ENCODE results near the gene GPR132.

The GPR132 gene

DNA sequence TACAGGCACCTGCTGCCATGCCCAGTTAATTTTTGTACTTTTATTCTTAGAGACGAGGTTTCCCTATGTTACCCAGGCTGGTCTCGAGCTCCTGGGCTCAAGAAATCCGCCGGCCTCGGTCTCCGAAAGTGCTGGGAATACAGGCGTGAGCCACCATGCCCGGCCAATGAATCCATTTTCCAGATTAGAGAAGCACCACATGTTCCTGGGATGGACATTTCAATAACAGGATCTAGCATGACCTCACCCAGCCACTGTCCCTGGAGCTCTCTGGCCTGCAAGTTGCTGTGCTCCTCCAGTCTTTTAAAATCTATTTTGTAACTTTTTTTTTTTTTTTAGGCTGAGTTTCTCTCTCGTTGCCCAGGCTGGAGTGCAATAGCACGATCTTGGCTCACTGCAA is 2.2 kb downstream of the GPR132 start:
- peaks cover 3 to 40% of the 10 kb centered on the region in 2 donors for H3K4me1 ChIP-seq (ENCODE audit: control insufficient read depth in 1 of 2, insufficient read depth in 2 of 2, low read length in 2 of 2)
- no peak overlapping the region for H3K4me3 ChIP-seq (ENCODE audit: low read depth in 1 of 2, low read length in 2 of 2)
- H3K9me3 ChIP-seq (ENCODE audit: control insufficient read depth in 1 of 2, low read length in 2 of 2), result no peaks in the 10 kb centered on the region
- H3K27ac ChIP-seq (ENCODE audit: low read depth, low read length), result no peak overlapping the region
- H3K36me3 ChIP-seq (ENCODE audit: control insufficient read depth in 1 of 2, insufficient read depth in 2 of 2, low read length in 2 of 2), result no peaks in the 10 kb centered on the region
- no peaks in the 10 kb centered on the region for H3K27me3 ChIP-seq (ENCODE audit: control insufficient read depth in 1 of 2, insufficient read depth in 2 of 2, low read length in 2 of 2)
- H3K9ac ChIP-seq (ENCODE audit: low read depth in 1 of 2, low read length in 2 of 2), result no peak overlapping the region

DNA sequence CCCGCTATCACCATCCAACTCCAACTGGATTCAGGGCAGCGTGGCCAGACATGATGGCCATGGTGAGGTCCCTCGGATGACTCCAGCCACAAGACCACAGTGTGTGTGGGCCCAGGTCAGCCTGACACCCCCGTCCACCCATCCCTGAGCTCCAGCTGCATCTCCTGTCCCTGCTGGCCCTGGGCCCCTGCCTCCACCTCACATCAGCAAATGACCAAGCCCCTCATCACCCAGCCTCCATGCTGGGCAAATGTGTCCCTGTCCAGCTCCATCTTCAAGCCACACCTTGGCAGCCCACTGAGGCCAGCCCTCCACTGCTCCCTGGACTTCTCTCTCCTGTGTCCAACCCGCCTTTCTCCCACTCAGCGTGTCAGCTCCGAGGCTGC is 3.2 kb downstream of the GPR132 start:
- no peaks in the 10 kb centered on the region for H3K9me3 ChIP-seq (ENCODE audit: control insufficient read depth in 1 of 2, low read length in 2 of 2)
- H3K36me3 ChIP-seq (ENCODE audit: control insufficient read depth in 1 of 2, insufficient read depth in 2 of 2, low read length in 2 of 2), result no peaks in the 10 kb centered on the region
- H3K27me3 ChIP-seq (ENCODE audit: control insufficient read depth in 1 of 2, insufficient read depth in 2 of 2, low read length in 2 of 2), result no peaks in the 10 kb centered on the region
- H3K4me3 ChIP-seq (ENCODE audit: low read depth in 1 of 2, low read length in 2 of 2), result peak overlapping the region; percentile 43 to 51
- H3K27ac ChIP-seq (ENCODE audit: low read depth, low read length), result peak overlapping the region; percentile 32
- H3K4me1 ChIP-seq (ENCODE audit: control insufficient read depth in 1 of 2, insufficient read depth in 2 of 2, low read length in 2 of 2), result peaks cover 3 to 36% of the 10 kb centered on the region in 2 donors
- peak overlapping the region; percentile 32 to 48 for H3K9ac ChIP-seq (ENCODE audit: low read depth in 1 of 2, low read length in 2 of 2)

DNA sequence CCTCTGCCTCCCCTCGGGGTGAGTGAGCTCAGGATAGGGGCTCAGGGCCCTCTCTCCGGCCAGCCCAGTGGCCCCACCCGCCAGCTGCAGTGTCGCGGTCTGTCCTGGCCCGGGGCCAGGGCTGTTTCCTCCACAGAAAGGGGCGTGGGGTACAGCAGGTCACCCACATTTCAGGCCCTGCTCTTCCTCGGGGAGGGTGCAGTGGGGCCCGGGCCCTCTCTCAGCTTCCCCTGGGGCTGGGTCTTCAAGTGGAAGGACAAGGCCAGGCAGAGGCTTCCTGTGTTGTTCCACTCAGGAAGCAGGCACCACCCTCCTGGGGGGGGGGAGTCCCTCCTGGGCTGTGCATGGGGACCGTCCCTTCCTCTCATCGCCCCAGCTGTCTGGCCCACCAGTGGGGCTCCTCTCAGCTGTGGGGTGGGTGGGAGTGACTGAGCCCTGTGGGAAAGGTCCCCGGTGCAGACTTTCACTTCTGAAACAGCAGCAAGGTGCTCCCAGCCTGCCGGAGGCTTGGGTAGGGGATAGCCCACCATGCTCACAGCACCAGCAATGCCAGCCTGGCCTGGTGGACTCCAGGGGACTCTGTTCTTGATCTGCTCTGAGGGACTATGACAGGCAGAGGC is 3.7 kb downstream of the GPR132 start:
- no peaks in the 10 kb centered on the region for H3K9me3 ChIP-seq (ENCODE audit: control insufficient read depth in 1 of 2, low read length in 2 of 2)
- H3K36me3 ChIP-seq (ENCODE audit: control insufficient read depth in 1 of 2, insufficient read depth in 2 of 2, low read length in 2 of 2), result no peaks in the 10 kb centered on the region
- H3K27me3 ChIP-seq (ENCODE audit: control insufficient read depth in 1 of 2, insufficient read depth in 2 of 2, low read length in 2 of 2), result no peaks in the 10 kb centered on the region
- peak overlapping the region; percentile 32 for H3K27ac ChIP-seq (ENCODE audit: low read depth, low read length)
- peaks cover 3 to 32% of the 10 kb centered on the region in 2 donors for H3K4me1 ChIP-seq (ENCODE audit: control insufficient read depth in 1 of 2, insufficient read depth in 2 of 2, low read length in 2 of 2)
- peak overlapping the region; percentile 43 to 51 for H3K4me3 ChIP-seq (ENCODE audit: low read depth in 1 of 2, low read length in 2 of 2)
- peak overlapping the region; percentile 32 to 48 for H3K9ac ChIP-seq (ENCODE audit: low read depth in 1 of 2, low read length in 2 of 2)

DNA sequence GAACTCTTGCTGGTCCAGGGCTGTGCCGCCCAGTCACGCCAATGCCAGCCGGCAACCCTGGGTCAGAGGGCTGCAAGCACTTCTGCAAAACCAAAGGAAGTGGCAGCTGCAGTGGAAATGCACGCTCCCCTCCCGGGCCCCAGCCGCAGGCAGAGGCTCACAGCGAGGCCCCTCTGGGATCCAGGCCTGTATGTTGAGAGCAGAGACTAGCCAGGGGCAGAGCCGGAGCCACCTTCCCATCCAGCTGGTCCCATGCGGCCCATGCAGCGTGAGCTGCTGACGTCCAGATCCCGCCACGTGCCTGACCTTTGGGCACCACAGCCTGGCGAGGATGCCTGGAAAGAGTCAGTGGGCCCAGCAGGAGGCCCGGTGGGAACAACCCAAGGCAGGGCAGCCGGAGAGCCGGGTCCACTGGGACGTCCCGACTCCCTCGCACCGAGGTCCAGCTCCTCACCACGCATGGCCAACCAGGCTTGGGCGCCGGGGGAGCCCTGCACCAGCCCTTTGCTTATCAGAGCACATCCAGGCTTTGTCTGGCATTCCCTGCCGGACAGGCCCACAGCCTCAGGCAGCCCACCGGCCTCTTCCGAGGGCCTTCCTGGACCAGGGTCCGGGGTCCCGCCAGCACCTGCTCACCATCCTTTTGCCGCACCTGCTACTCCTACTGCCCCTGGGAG is 4.3 kb downstream of the GPR132 start:
- Histone ChIP-seq H3K9ac (ENCODE audit: low read depth in 1 of 2, low read length in 2 of 2) (peak overlapping the region; percentile 25 to 48), H3K9me3 (ENCODE audit: control insufficient read depth in 1 of 2, low read length in 2 of 2) (no peaks in the 10 kb centered on the region), H3K27ac (ENCODE audit: low read depth, low read length) (peak overlapping the region; percentile 20), H3K36me3 (ENCODE audit: control insufficient read depth in 1 of 2, insufficient read depth in 2 of 2, low read length in 2 of 2) (no peaks in the 10 kb centered on the region), H3K27me3 (ENCODE audit: control insufficient read depth in 1 of 2, insufficient read depth in 2 of 2, low read length in 2 of 2) (no peaks in the 10 kb centered on the region), H3K4me1 (ENCODE audit: control insufficient read depth in 1 of 2, insufficient read depth in 2 of 2, low read length in 2 of 2) (peaks cover 3 to 29% of the 10 kb centered on the region in 2 donors), H3K4me3 (ENCODE audit: low read depth in 1 of 2, low read length in 2 of 2) (peak overlapping the region; percentile 13 to 51)

DNA sequence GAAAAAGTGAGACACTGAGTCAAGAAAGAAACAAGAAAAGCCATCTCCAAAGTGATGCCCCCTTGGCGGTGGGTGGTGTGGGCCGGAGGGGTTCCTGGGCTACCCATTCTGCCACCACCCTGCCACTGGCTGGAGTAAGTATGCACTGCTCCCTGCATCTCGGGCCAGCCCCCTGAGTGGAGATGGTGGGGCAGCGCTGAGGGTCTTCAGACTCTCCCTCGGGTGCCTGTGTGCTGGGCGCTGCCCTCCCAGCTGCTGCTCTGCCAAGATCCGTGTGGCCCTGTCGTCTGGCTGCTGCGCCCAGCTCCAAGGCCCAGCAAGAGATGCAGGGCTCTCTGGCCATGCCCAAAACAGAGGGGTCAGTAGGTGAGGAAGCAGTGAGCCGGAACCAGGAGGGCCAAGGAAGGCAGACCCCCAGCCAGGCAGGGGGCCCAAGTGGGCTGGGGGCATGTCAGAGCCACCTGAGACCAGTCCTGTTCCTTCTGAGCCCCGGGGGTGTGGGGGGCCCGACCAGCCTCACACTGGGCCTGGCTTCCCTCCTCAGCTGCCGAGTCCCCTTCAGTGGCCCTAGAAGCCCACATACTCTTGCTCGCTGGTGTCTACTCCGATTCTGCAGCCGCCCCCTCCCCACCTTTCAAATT is 5.2 kb downstream of the GPR132 start:
- H3K4me3 ChIP-seq (ENCODE audit: low read depth in 1 of 2, low read length in 2 of 2), result peak overlapping the region in 1 of 2 donors; percentile 13
- H3K9me3 ChIP-seq (ENCODE audit: control insufficient read depth in 1 of 2, low read length in 2 of 2), result no peaks in the 10 kb centered on the region
- no peak overlapping the region for H3K9ac ChIP-seq (ENCODE audit: low read depth in 1 of 2, low read length in 2 of 2)
- no peaks in the 10 kb centered on the region for H3K36me3 ChIP-seq (ENCODE audit: control insufficient read depth in 1 of 2, insufficient read depth in 2 of 2, low read length in 2 of 2)
- no peaks in the 10 kb centered on the region for H3K27me3 ChIP-seq (ENCODE audit: control insufficient read depth in 1 of 2, insufficient read depth in 2 of 2, low read length in 2 of 2)
- peaks cover 3 to 29% of the 10 kb centered on the region in 2 donors for H3K4me1 ChIP-seq (ENCODE audit: control insufficient read depth in 1 of 2, insufficient read depth in 2 of 2, low read length in 2 of 2)
- no peak overlapping the region for H3K27ac ChIP-seq (ENCODE audit: low read depth, low read length)

DNA sequence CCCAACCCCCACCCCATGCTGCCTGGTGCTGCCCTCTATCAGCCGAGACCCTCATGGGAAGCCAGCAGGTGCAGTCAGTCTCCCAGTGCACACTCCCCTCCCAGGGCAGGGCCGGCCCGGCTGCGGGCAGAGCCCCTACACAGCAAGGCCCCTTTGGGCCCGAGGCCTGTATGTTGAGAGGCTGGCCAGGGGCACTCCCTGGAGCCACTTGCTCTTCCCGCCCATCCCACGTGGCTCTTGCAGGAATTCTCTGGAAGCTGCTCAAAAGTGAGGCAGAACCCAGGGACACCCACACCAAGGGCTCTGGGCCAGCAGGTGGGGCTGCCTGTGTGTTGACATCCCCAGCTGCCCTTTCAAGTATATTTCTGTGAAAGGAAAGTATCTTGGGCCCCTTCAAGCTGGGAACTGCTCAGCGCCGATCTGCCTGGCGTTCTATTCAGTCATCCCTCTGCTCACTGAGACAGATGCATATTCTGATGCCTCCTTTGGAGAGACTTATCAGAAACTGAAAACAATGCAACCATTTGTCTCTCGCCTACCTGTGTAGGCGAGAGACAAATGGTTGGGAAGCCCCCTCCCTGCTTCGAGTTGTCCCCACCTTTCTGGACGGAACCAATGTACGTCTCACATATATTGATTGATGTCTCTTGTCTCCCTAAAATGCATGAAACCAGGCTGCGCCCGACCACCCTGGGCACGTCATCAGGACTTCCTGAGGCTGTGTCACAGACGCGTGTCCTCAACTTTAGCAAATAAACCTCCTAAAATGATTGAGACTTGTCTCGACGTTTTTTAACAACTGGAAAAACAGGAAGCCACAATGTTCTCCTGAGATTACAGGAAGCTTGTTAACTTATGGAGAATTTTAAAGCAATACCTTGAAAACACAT is 6.0 kb downstream of the GPR132 start:
- H3K27ac ChIP-seq (ENCODE audit: low read depth, low read length), result no peak overlapping the region
- no peaks in the 10 kb centered on the region for H3K9me3 ChIP-seq (ENCODE audit: control insufficient read depth in 1 of 2, low read length in 2 of 2)
- no peaks in the 10 kb centered on the region for H3K27me3 ChIP-seq (ENCODE audit: control insufficient read depth in 1 of 2, insufficient read depth in 2 of 2, low read length in 2 of 2)
- no peaks in the 10 kb centered on the region for H3K36me3 ChIP-seq (ENCODE audit: control insufficient read depth in 1 of 2, insufficient read depth in 2 of 2, low read length in 2 of 2)
- H3K4me3 ChIP-seq (ENCODE audit: low read depth in 1 of 2, low read length in 2 of 2), result no peak overlapping the region
- H3K4me1 ChIP-seq (ENCODE audit: control insufficient read depth in 1 of 2, insufficient read depth in 2 of 2, low read length in 2 of 2), result peaks cover 3 to 27% of the 10 kb centered on the region in 2 donors
- no peak overlapping the region for H3K9ac ChIP-seq (ENCODE audit: low read depth in 1 of 2, low read length in 2 of 2)

DNA sequence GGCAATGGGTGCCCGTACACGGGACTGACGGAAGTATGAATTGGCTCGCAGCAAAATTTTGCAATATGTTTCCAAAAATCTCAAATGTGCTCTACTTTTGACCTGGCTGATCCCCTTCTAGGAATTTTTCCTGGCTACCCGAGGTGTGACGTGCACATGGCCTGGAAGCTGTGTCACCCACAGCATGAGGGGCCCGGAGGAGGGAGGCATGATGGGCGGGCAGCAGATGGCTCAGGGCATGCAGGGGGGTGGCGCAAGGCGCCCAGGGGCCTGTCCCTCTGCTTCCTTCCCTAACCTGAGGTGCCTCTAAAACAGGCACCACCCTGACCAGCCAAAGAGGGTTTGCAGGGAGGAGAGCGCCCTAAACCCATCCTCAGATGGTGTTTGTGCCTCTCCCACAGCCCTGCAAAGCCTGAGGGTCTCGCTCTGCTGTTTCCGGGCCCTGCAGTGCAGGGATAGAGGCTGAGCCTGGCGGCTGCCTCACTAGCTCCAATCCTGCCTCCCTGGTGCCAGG is 6.7 kb downstream of the GPR132 start:
- no peaks in the 10 kb centered on the region for H3K27me3 ChIP-seq (ENCODE audit: control insufficient read depth in 1 of 2, insufficient read depth in 2 of 2, low read length in 2 of 2)
- no peaks in the 10 kb centered on the region for H3K9me3 ChIP-seq (ENCODE audit: control insufficient read depth in 1 of 2, low read length in 2 of 2)
- H3K27ac ChIP-seq (ENCODE audit: low read depth, low read length), result no peak overlapping the region
- H3K36me3 ChIP-seq (ENCODE audit: control insufficient read depth in 1 of 2, insufficient read depth in 2 of 2, low read length in 2 of 2), result no peaks in the 10 kb centered on the region
- H3K4me1 ChIP-seq (ENCODE audit: control insufficient read depth in 1 of 2, insufficient read depth in 2 of 2, low read length in 2 of 2), result peaks cover 3 to 27% of the 10 kb centered on the region in 2 donors
- H3K4me3 ChIP-seq (ENCODE audit: low read depth in 1 of 2, low read length in 2 of 2), result no peak overlapping the region
- no peak overlapping the region for H3K9ac ChIP-seq (ENCODE audit: low read depth in 1 of 2, low read length in 2 of 2)

DNA sequence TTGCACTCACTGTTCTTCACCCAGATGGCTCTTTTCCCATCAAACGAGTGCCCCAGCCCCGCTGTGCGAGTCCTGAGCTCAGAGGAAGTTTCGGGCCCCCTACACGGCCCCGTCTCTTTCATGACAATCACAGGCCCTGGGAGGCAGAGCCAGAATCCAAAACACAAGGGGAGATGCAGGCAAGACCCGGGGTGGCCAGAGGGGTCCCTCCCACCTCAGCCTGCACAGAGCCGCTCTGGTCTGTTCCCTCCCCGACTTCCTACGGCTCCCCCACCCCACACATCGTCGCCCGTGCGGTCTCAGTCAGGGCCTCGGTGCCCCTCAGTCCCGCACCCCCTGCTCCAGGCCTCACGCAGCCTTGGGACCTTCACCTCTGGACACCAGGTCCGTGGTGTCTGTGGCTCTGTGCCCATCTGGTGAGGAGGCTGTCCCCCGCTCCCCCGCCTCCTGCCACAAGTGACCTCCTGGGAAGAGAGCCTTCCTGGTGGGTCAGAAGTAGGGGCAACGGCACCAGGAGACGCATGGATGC is 8.9 kb downstream of the GPR132 start:
- Histone ChIP-seq H3K27me3 (ENCODE audit: control insufficient read depth in 1 of 2, insufficient read depth in 2 of 2, low read length in 2 of 2) (no peaks in the 10 kb centered on the region), H3K36me3 (ENCODE audit: control insufficient read depth in 1 of 2, insufficient read depth in 2 of 2, low read length in 2 of 2) (peaks cover 0 to 5% of the 10 kb centered on the region in 2 donors), H3K4me3 (ENCODE audit: low read depth in 1 of 2, low read length in 2 of 2) (no peak overlapping the region), H3K27ac (ENCODE audit: low read depth, low read length) (no peak overlapping the region), H3K9ac (ENCODE audit: low read depth in 1 of 2, low read length in 2 of 2) (no peak overlapping the region), H3K9me3 (ENCODE audit: control insufficient read depth in 1 of 2, low read length in 2 of 2) (no peaks in the 10 kb centered on the region), H3K4me1 (ENCODE audit: control insufficient read depth in 1 of 2, insufficient read depth in 2 of 2, low read length in 2 of 2) (peaks cover 3 to 18% of the 10 kb centered on the region in 2 donors)

DNA sequence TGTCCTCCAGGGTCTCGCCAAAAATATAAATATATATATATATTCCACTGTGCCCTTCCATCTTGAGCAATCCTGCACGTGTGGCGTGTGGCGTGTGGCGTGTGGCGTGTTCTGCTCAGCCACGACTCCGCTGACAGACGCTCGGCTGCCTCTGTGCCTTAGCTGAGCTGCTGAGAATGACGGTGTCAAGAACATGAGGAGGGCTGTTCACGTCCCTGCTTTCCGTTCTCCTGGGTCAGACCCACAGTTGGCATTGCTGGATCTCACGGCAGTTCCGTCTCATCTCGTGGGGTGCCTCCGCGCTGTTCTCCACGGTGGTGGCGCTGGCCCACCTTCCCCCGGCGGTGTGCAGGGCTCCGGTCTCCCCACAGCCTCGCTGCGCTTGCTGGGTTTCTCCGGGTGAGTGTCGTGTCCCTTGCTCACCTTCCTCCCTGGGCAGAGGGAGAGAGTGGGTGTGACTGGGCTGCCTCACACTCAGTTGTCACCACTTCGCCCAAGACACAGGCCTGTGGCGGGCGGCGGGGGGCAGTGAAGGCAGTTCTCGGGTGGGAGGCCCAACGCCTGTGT is 9.4 kb downstream of the GPR132 start:
- H3K27ac ChIP-seq (ENCODE audit: low read depth, low read length), result no peak overlapping the region
- peaks cover 0 to 10% of the 10 kb centered on the region in 2 donors for H3K36me3 ChIP-seq (ENCODE audit: control insufficient read depth in 1 of 2, insufficient read depth in 2 of 2, low read length in 2 of 2)

More for the DNA sequence above, 9.4 kb downstream of the GPR132 start:
- H3K9ac ChIP-seq (ENCODE audit: low read depth in 1 of 2, low read length in 2 of 2), result no peak overlapping the region
- no peaks in the 10 kb centered on the region for H3K9me3 ChIP-seq (ENCODE audit: control insufficient read depth in 1 of 2, low read length in 2 of 2)
- no peak overlapping the region for H3K4me3 ChIP-seq (ENCODE audit: low read depth in 1 of 2, low read length in 2 of 2)
- H3K4me1 ChIP-seq (ENCODE audit: control insufficient read depth in 1 of 2, insufficient read depth in 2 of 2, low read length in 2 of 2), result peaks cover 4 to 12% of the 10 kb centered on the region in 2 donors
- H3K27me3 ChIP-seq (ENCODE audit: control insufficient read depth in 1 of 2, insufficient read depth in 2 of 2, low read length in 2 of 2), result no peaks in the 10 kb centered on the region

Measured in duodenal mucosa (tissue), 2 donors.